IPS-NIHi7 (cell line): ENCODE data around the gene MRPS6.

ENCODE experiments used
- DNase-seq: peaks from one replicate; pipeline ENCODE4 v3.0.0; 2012; ENCODE audit warnings: mixed read lengths; ENCODE audit errors: extremely low spot score

Gene MRPS6

DNA sequence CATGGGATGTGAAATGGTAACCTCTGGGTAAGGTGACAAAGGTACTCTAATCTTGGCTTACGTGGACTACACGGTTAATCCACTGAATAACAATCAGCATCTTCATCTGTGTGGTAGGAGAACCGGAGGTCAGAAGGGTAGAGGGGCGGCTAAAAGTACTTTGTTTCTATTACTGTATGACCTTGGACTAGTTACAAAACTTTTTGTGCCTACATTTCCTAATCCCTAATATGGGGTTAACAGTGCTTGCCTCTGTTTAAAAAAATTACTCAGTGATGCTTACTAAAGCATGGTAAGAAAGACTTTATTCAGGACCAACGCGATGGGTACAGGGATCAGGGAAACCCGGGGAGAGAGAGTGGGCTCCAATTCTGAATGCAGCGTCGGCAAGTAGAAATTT is 1.7 kb upstream of the MRPS6 start:
- no peak for DNase-seq

DNA sequence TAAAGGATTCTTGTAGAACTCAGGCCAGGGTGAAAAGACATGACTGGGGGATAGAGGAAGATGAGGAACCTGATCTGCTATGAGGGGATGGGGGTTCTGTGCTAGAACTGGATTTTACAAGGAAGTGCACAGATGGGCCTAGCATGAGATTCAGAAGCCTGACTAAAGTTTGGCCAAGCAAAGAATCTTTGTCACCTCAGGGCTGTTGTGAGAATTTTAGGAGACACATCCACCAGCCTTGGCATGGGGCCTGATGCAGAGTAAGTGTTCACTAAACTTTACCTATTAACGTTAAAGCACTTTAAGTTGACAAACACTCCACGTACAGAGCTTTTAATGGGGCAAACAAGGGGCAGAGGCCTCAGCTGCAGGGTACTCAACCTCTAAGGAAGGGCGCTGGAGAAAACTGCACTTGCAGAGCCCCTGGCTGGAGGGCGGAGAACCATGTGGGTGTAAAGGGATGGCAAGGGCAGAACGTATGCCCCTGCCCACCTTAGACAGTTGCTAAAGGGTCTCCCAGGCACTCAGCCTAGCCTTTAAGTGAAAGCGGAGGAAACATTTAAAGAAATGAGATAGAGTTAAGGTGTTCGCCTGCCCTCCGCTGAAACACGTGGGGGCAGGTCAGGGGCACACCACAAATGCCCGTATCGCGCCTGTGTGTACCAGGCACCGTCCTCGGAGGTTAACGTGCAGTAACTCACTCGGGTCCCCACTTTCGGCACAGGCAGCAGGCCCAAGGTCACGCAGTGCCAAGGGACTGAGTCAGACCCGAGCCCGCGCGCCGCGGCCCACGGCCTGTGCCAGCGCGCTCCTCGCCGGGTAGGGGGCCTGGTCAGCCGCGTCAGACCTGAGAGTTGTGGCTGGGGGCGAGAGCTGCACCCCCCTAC is 990 bp upstream of the MRPS6 start:
- DNase-seq = no peak

GRCh38 chr21:34073749-34074282 is 438 bp downstream of the MRPS6 start:
- DNase-seq = no peak

DNA sequence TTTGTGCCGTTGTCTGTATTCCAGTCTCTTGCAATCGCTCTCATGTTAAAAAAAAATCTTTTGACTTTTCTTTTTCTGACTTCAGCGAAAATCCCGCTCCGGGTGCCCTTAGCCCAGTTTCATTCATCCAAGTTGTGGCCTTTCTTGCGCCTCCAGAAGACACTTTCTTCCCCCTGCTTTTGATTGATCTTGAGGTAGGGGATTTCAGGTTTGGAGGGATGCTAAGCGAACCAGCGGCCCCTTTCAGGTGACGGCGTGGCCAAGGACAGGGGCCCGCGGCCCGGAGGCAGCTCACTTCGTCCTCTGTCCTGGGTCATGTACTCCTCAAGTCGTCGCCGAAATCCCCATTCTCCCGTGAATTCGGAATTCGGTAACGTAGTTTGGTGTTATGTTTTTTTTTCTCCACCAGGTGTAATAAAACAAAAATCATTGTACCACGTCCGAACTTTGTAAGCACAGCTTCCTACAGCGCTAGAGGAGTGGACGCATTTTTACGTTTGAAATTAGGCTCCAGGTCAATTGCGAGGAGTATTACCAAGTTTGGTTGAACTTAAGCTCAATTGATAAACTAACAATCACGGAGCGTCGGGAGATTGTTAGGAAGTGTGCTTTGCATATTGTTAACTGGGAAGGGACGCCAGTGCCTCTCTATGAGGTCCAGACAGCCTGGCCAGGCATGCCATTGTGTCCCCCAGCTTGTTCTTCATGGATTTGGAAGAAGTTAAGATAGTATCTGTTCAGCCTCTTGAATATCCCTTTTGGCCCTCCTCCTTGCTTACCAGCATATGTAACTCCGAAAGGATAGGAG is 1.1 kb downstream of the MRPS6 start:
- DNase-seq = no peak

DNA sequence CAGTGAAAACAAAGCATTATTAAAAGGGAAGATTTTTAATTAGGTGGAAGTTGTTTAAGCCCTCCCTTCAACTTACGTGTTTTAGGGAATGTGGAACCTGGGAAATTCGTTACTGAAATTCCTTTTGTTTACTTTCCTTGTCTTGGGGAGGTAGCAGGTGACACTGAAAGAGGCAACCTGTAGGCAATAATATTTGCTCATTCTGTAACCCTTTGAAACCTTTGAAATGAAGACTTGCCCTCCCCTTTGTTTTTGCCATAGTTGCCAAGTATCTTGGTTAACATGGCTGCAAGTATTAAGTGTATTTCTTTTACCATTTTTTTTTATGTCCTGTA is 1.7 kb downstream of the MRPS6 start:
- DNase-seq = no peak

- DNase-seq = no peak
Observed at GRCh38 chr21:34075760-34076660, 2.6 kb downstream of the MRPS6 start.

GRCh38 chr21:34076835-34077234 is 3.5 kb downstream of the MRPS6 start:
- DNase-seq = no peak

GRCh38 chr21:34077888-34078287 is 4.5 kb downstream of the MRPS6 start:
- no peak for DNase-seq

- no peak for DNase-seq
Observed at GRCh38 chr21:34078915-34079314, 5.5 kb downstream of the MRPS6 start.

DNA sequence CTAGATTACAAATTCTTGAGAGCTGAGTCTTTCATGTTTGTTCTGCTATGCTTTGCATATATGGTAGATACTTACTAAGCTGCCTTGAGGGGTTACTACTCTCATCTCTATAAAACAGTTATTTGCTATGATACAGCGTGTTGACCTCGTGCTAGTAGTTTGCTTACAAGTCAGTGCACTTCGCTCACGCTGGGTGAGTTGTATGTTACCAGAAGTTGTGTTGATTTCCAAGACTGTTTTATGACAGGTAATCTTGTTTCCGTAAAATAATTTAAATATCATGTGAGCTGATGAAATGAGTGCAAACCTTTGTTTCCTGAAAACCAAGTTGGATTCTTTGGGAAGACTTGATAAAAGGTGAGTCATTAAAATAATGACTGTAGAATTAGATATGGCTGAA is 7.3 kb downstream of the MRPS6 start:
- DNase-seq = no peak

GRCh38 chr21:34082769-34083168 is 9.4 kb downstream of the MRPS6 start:
- no peak for DNase-seq

DNA sequence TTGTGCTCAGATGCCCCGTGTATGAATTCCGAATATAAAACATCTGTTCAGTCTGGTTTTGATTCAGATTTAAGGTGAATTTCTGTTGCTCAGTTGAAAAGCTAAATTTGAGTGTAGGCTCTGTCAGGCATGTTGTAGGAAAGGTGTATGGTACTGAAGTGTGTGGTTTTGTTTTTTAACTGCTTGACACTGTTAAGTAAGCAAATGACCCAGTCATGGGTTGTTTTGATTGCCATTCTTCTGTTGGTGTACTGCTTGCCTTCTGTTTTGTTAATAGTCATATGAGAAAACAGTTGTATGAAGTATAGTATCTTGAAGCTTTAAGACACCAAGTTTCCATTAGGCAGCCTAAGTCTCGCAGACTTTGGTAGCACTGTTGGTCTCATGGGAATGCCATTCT is 10.0 kb downstream of the MRPS6 start:
- no peak for DNase-seq

- DNase-seq = no peak
Observed at GRCh38 chr21:34085129-34085528, 11.8 kb downstream of the MRPS6 start.

DNA sequence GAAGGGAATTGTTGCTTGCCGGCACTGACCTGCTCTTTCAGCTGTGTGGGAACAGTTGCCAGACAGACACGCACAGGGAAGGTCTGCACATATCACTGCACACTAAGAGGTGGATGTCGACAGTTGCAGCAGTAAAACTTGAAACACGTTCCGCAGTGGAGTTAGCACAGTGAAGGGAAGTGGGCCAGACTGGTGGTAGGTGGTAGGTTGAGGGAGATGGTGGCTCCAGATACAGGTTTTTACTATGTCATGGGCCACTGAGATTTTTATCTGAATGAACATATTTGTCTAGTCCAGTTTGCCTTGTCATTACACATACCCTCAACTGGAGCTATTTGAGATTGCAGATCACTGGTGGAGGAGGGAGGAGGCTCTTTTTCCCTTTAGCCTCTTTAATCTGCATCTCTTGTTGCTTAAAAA is 13.5 kb downstream of the MRPS6 start:
- no peak for DNase-seq

GRCh38 chr21:34088752-34089151 is 15.4 kb downstream of the MRPS6 start:
- no peak for DNase-seq

DNA sequence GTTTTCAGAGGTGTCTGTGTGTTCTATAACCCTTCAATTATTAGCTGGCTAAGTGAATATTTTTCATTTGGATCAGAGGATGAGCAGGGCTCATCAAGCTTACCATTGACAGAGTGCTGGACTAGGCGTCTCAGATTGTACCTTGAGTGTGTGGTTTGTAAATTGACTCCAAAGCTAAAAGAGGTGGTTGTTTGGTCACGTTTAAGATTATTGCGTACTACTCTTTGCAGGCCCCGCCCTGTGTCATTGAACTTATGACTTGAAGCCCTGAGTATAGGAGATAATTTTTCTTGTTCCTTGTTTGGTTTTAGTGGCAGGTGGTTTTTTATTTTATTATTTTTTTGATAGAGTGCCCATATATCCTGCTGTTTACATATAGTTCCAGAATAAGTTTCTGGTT is 17.7 kb downstream of the MRPS6 start:
- DNase-seq = no peak

GRCh38 chr21:34091607-34092006 is 18.2 kb downstream of the MRPS6 start:
- no peak for DNase-seq

DNA sequence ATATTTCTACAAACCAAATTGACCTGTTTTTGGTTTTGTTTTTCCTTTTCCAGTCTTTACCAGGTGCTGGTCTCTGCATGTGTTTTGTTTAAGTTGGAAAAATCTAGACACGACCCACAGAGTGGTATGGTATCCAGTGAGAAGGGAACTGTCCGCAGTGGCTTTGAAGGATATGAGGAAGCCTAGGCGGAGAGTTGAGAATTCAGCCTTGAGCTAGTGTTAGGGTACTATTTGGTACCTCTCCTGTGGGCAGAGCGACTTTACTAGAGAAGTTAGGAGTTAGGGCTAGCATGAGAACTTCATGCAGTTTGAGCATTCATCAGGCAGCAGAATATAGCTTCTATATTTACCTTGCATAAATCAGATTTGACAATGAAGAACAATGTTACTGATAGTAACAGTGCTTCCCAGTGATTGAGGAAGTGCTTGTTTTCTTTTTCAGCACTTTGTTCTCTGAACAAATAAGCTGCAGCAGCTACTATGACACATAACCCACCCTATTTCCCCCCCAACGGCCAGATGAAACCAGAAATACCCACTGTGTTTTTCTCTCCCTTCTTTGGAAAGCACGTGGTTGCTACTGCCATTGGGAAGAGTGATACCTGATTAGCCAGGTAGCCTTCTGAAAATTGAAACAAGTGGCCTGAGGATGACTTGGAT is 19.0 kb downstream of the MRPS6 start:
- no peak for DNase-seq

- no peak for DNase-seq
Observed at GRCh38 chr21:34093083-34093482, 19.7 kb downstream of the MRPS6 start.

GRCh38 chr21:34094949-34095348 is 21.6 kb downstream of the MRPS6 start:
- no peak for DNase-seq

DNA sequence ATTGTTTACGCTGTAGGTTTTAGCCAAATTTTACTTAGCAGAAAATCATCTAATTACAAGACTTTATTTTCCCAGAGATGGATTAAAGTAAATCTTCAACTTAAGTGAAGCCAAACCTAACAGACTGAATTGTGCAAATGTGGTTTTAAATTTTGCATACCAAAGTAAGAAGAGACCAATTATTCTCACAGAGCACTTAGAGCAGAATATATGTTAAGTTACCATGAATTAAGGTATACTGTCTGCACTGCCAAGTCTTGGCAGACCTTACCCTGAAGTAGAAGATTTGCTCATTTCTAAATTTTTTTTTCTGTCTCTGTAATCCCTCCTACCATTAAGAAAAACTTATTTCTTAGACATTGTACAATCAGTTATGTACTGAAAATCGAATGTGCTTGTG is 24.1 kb downstream of the MRPS6 start:
- DNase-seq = no peak
